A549 (cell line): Measurements from ENCODE around the gene EPHB1.

Source experiments
- CBX2 ChIP-seq: fragments of 200-600 bp; sonication (generic); IDR thresholded peaks from 2 replicates; pipeline ENCODE4 v1.6.1; 2016; ENCODE audit warnings: low read depth, mild to moderate bottlenecking, borderline replicate concordance
- CHD2 ChIP-seq: fragments of 150-350 bp; IDR thresholded peaks from 2 replicates; pipeline ENCODE4 v1.6.1; 2014; ENCODE audit warnings: low read length; ENCODE audit not compliant: partially characterized antibody
- JUN ChIP-seq, 2 experiments: fragments of >200 bp; sonication (Bioruptor Twin); formaldehyde crosslinking; IDR thresholded peaks; 2 replicates in 1 of 2; 3 replicates in 1 of 2; pipeline ENCODE4 v1.6.1; 2016 to 2017
- KDM5A ChIP-seq: fragments of 200-600 bp; sonication (generic); IDR thresholded peaks from 2 replicates; pipeline ENCODE4 v1.6.1; 2016; ENCODE audit warnings: antibody characterized with exemption, mild to moderate bottlenecking
- NFE2L2 ChIP-seq: fragments of 150-350 bp; conservative IDR thresholded peaks from 2 replicates; pipeline ENCODE4 v1.6.1; 2014; ENCODE audit warnings: low read length
- POLR2A ChIP-seq: IDR thresholded peaks from 2 replicates; pipeline ENCODE4 v1.6.1; 2012; ENCODE audit warnings: mild to moderate bottlenecking, low read length
- SMC3 ChIP-seq: fragments of >200 bp; sonication (Bioruptor Twin); formaldehyde crosslinking; IDR thresholded peaks from 3 replicates; pipeline ENCODE4 v1.6.1; 2018; ENCODE audit warnings: inconsistent platforms
- TF ChIP-seq, protein P1 (sequence below): fragments of >200 bp; sonication (Bioruptor Twin); formaldehyde crosslinking; IDR thresholded peaks from 3 replicates; pipeline ENCODE4 v1.6.1; 2016
- TF ChIP-seq, protein P2 (sequence below): fragments of >200 bp; sonication (Bioruptor Twin); formaldehyde crosslinking; IDR thresholded peaks from 3 replicates; pipeline ENCODE4 v1.5.1; 2016
- TF ChIP-seq, protein P3 (sequence below): IDR thresholded peaks from 2 replicates; pipeline ENCODE4 v1.6.1; 2012

DNA sequence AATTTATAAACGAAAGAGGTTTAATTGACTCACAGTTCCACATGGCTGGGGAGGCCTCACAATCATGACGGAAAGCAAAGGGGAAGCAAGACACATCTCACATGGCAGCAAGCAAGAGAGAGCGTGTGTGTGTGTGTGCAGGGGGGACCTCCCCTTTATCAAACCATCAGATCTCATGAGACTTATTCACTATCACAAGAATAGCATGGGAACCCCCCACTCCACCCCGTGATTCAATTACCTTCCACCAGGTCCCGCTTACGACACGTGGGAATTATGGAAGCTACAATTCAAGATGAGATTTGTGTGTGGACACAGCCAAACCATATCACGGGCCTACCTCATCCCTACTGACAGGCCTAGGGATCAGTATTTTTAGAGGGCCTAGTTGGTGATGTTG is 3.1 kb upstream of the EPHB1 start:
- TF ChIP-seq KDM5A (no peak), JUN (IDR thresholded peaks at IDR 0.05) (no peak), POLR2A (no peak), CBX2 (no peak), SMC3 (no peak), CHD2 (no peak), NFE2L2 (no peak)
- TF ChIP-seq, protein P1, sequence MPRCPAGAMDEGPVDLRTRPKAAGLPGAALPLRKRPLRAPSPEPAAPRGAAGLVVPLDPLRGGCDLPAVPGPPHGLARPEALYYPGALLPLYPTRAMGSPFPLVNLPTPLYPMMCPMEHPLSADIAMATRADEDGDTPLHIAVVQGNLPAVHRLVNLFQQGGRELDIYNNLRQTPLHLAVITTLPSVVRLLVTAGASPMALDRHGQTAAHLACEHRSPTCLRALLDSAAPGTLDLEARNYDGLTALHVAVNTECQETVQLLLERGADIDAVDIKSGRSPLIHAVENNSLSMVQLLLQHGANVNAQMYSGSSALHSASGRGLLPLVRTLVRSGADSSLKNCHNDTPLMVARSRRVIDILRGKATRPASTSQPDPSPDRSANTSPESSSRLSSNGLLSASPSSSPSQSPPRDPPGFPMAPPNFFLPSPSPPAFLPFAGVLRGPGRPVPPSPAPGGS: no peak
- TF ChIP-seq, protein P2, sequence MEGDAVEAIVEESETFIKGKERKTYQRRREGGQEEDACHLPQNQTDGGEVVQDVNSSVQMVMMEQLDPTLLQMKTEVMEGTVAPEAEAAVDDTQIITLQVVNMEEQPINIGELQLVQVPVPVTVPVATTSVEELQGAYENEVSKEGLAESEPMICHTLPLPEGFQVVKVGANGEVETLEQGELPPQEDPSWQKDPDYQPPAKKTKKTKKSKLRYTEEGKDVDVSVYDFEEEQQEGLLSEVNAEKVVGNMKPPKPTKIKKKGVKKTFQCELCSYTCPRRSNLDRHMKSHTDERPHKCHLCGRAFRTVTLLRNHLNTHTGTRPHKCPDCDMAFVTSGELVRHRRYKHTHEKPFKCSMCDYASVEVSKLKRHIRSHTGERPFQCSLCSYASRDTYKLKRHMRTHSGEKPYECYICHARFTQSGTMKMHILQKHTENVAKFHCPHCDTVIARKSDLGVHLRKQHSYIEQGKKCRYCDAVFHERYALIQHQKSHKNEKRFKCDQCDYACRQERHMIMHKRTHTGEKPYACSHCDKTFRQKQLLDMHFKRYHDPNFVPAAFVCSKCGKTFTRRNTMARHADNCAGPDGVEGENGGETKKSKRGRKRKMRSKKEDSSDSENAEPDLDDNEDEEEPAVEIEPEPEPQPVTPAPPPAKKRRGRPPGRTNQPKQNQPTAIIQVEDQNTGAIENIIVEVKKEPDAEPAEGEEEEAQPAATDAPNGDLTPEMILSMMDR: no peak
- TF ChIP-seq, protein P3, sequence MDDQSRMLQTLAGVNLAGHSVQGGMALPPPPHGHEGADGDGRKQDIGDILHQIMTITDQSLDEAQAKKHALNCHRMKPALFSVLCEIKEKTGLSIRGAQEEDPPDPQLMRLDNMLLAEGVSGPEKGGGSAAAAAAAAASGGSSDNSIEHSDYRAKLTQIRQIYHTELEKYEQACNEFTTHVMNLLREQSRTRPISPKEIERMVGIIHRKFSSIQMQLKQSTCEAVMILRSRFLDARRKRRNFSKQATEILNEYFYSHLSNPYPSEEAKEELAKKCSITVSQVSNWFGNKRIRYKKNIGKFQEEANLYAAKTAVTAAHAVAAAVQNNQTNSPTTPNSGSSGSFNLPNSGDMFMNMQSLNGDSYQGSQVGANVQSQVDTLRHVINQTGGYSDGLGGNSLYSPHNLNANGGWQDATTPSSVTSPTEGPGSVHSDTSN: no peak
